ENCODE results near the gene BICDL2. TPM values are rescaled to one million over a fixed set of nuclear protein-coding genes. Genes with fewer than 3 reads are reported as not detected.

The BICDL2 gene
- total and polyA plus RNA-seq, 9 of the 15 experiments (the other 6 are each of a cell fraction or from before 2014, with no cell fraction given) = 0.09 to 0.28 (median 0.09) TPM; not detected in 6

DNA sequence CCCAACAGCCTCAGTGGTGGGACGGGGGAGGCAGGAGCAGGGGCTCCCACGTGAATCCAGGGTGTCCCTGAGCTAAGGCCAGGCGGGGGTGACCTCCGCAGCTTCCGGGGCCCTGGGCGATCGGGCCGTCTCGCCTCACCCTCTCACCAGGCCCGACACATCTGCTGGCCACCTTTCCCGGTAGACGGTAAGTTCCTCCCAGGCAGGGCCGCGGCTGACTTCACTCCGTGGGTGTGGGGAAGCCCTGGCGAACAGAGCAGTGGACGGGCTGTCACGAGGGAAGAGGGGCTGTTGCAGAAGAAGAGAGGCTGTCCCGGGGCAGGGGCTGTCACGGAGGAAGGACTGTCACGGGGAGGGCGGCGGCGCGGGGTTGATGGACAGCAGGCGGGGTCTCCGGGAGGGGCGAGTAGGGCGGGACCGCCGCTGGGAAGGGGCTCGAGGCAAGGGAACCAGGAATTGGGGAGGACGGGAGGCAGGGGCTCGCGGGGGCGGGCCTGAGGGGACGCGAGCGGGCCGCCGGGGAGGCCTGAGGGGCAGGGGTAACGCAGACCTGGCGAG is 57.0 kb downstream of the BICDL2 start (continued):
- TF ChIP-seq, protein P1, sequence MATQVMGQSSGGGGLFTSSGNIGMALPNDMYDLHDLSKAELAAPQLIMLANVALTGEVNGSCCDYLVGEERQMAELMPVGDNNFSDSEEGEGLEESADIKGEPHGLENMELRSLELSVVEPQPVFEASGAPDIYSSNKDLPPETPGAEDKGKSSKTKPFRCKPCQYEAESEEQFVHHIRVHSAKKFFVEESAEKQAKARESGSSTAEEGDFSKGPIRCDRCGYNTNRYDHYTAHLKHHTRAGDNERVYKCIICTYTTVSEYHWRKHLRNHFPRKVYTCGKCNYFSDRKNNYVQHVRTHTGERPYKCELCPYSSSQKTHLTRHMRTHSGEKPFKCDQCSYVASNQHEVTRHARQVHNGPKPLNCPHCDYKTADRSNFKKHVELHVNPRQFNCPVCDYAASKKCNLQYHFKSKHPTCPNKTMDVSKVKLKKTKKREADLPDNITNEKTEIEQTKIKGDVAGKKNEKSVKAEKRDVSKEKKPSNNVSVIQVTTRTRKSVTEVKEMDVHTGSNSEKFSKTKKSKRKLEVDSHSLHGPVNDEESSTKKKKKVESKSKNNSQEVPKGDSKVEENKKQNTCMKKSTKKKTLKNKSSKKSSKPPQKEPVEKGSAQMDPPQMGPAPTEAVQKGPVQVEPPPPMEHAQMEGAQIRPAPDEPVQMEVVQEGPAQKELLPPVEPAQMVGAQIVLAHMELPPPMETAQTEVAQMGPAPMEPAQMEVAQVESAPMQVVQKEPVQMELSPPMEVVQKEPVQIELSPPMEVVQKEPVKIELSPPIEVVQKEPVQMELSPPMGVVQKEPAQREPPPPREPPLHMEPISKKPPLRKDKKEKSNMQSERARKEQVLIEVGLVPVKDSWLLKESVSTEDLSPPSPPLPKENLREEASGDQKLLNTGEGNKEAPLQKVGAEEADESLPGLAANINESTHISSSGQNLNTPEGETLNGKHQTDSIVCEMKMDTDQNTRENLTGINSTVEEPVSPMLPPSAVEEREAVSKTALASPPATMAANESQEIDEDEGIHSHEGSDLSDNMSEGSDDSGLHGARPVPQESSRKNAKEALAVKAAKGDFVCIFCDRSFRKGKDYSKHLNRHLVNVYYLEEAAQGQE (IDR thresholded peaks at IDR 0.05; ENCODE audit: borderline replicate concordance) = no peak
- TF ChIP-seq, protein P1 (CRISPR knock-in tag; IDR thresholded peaks at IDR 0.05; ENCODE audit: low read depth) = no peak
- no peak for TF ChIP-seq PHB (CRISPR knock-in tag; IDR thresholded peaks at IDR 0.05)
- TF ChIP-seq, protein P2, sequence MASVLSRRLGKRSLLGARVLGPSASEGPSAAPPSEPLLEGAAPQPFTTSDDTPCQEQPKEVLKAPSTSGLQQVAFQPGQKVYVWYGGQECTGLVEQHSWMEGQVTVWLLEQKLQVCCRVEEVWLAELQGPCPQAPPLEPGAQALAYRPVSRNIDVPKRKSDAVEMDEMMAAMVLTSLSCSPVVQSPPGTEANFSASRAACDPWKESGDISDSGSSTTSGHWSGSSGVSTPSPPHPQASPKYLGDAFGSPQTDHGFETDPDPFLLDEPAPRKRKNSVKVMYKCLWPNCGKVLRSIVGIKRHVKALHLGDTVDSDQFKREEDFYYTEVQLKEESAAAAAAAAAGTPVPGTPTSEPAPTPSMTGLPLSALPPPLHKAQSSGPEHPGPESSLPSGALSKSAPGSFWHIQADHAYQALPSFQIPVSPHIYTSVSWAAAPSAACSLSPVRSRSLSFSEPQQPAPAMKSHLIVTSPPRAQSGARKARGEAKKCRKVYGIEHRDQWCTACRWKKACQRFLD (CRISPR knock-in tag; IDR thresholded peaks at IDR 0.05) = 0 out of 2 replicates have a peak, but pooled peaks have one; percentile 2
- TF ChIP-seq BRD9 (IDR thresholded peaks at IDR 0.05; ENCODE audit: low read depth, partially characterized antibody) = no peak
- no peak for TF ChIP-seq ZNF778 (CRISPR knock-in tag; IDR thresholded peaks at IDR 0.05)
- TF ChIP-seq BHLHE40 (IDR thresholded peaks at IDR 0.05; ENCODE audit: low read length) = no peak
- TF ChIP-seq SMARCA4 (IDR thresholded peaks at IDR 0.05) = no peak
- TF ChIP-seq ZFP36 (IDR thresholded peaks at IDR 0.05; ENCODE audit: low read depth, low read length, partially characterized antibody) = peak; percentile 20
- peak; percentile 69; the same call in 1 of the 2 replicates for TF ChIP-seq FOXK1 (CRISPR knock-in tag; IDR thresholded peaks at IDR 0.05; ENCODE audit: borderline replicate concordance)
- no peak for TF ChIP-seq MCM5 (IDR thresholded peaks at IDR 0.05; ENCODE audit: low read depth)
- no peak for TF ChIP-seq GTF2F1 (IDR thresholded peaks at IDR 0.05; ENCODE audit: low read depth, low read length)
- TF ChIP-seq, protein P3, sequence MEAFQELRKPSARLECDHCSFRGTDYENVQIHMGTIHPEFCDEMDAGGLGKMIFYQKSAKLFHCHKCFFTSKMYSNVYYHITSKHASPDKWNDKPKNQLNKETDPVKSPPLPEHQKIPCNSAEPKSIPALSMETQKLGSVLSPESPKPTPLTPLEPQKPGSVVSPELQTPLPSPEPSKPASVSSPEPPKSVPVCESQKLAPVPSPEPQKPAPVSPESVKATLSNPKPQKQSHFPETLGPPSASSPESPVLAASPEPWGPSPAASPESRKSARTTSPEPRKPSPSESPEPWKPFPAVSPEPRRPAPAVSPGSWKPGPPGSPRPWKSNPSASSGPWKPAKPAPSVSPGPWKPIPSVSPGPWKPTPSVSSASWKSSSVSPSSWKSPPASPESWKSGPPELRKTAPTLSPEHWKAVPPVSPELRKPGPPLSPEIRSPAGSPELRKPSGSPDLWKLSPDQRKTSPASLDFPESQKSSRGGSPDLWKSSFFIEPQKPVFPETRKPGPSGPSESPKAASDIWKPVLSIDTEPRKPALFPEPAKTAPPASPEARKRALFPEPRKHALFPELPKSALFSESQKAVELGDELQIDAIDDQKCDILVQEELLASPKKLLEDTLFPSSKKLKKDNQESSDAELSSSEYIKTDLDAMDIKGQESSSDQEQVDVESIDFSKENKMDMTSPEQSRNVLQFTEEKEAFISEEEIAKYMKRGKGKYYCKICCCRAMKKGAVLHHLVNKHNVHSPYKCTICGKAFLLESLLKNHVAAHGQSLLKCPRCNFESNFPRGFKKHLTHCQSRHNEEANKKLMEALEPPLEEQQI (IDR thresholded peaks at IDR 0.05) = no peak
- no peak for TF ChIP-seq ZNF561 (CRISPR knock-in tag; conservative IDR thresholded peaks at IDR 0.05)
- TF ChIP-seq TAF9B (IDR thresholded peaks at IDR 0.05; ENCODE audit: partially characterized antibody) = no peak
- TF ChIP-seq GTF2E2 (tag; IDR thresholded peaks at IDR 0.05) = no peak
- no peak for TF ChIP-seq ATF1 (CRISPR knock-in tag; IDR thresholded peaks at IDR 0.05)
- no peak for TF ChIP-seq ATF1 (tag; IDR thresholded peaks at IDR 0.05)
- TF ChIP-seq EWSR1 (IDR thresholded peaks at IDR 0.05; ENCODE audit: borderline replicate concordance, low read depth, partially characterized antibody) = no peak

Data from K562 (cell line).